Dermis blood vessel endothelial cell (primary cell): ENCODE data around the gene CACNA2D3. TPM values are rescaled to one million over a fixed set of nuclear protein-coding genes. Genes with fewer than 3 reads are reported as not detected.

Source experiments
- DNase-seq: peaks from one replicate; pipeline ENCODE4 v3.0.0; 2010
- total RNA-seq: library from RNA; depleted of rRNA; stranded (reverse); fragments of >200 nt; gene quantifications from 2 replicates; pipeline ENCODE4 v1.2.3, GENCODE V29; 2014

Gene CACNA2D3
- total RNA-seq, 1 donor from 2014 or later: under 0.01 TPM

DNA sequence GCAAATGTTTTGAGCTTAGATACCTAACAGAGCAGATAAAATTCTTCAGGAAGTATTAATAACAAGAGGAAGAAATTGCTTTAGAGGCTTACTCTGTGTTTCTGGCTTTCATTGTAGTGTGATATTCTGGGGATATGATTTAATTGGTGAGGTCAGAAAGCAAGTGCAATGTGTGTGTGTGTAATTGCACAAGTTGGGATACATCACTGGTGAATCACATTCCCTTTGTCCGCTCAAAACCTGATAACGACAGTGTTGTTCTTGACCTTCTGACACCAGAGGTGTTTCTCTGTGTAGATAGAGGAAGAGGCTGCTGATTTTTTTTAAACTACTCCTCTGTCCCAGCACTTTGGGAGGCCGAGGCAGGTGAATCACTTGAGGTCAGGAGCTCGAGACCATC, 161.1 kb downstream of the CACNA2D3 start:
- DNase-seq: no peak

DNA sequence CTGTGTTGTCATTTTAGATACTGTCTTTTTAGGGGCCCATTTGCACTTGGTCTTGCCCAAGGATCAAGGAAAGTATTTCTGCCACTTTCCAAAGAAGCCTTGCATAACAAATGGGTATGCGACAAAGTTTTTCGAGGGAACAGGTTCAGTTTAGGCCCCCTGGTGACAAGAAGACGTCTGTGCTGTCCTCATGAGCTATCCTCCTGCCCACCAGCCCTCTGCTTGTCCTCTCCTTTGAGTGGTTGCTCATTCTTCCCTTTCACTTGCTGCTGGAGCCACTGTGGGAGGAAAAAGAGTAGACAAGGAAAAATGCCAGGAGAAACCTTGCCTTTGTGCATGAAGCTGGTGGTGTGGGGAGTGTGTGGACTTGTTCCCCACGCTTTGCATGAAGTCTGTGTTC, 171.9 kb downstream of the CACNA2D3 start:
- no peak for DNase-seq

DNA sequence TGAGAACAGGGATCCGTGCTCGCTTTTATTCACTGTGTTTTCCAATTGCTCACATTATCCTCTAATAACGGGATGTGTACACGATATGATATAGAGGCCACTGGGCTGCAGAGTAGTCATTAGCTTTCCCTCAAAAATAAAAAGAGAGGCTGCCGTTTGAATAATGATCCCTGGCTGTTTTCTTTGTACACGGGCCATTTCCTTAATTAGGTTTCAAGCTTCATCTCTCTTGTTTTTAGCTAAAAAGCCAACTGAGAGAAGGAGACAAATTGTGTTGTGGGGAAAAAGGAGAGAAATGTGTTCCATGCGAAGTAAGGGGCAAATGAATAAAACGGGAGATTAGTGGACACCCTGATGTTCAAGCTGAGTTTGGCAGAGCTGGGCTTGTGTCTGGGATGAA, 174.2 kb downstream of the CACNA2D3 start:
- DNase-seq: no peak

DNA sequence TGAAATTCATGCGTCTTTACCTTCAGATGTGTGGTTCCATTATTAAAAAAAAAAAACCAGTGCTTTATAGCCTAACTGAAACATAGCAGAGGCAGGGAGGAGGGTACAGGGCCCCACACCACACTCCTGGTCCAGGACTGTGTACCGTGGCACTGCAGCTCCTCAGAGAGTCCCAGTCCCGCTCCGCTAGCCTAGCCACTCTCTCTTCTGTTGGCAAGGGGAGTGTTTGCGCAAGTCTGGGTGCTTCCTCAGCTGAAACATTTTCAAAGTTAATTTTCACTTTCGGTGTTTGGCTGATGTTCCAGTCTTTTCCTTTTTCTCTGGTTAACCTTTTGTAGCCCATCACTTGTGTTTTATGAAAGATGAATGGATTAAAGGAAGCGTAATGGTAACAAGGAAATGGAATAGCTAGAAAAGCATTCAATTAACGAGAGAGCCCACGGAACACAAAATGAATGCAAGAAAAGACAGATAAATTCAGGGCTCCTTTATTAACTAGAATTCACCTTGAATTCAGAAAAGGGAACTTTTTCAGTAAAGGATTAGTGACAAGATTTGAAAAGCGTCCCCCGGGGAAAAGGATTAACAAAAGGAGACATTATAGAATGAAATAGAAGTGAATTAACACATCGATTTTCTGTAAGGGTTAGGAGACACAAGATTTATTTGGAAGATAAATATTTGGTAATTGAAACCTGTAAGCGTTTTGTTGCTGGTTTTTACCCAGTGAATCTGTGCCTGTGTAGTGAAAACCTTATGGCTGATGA, 177.0 kb downstream of the CACNA2D3 start:
- no peak for DNase-seq

DNA sequence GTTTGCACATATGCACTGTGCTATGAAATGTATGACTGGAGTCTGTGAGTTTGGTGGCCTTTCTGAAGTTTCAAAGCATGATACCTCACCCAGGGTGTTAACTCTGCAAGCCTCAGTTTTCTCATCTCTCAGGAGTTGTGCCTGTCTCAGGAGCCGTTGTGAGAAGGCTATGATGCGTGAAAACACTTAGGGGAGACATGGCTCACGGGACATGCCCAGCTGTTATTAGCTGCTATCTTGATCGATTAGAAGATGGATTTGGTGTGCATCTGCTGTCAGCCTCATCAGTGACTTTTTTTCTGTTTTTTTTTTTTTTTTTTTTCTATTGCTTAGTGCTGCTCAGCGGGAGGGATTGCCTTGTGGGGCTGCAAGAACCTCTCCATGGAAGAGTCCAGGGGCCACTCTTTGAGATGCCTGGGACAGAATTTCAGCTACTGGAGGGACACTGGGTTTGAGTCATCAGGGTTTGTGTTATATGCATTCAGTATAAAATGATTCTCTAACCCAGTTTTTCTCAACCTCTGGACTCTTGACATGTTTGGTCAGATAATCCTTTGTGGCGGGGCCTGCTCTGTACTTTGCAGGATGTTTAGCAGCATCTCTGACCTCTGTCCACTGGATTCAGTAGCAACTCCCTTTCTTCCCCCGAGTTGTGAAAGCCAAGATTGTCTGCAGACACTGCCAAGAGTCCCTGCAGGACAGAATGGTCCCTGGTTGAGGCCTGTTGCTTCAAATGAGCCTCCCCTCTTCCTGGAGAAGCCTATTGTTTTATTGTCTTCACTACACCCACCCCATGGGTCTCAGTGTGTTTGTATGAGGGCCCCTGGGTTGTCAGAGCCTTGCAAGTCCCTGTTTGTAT, 181.4 kb downstream of the CACNA2D3 start:
- DNase-seq: no peak

DNA sequence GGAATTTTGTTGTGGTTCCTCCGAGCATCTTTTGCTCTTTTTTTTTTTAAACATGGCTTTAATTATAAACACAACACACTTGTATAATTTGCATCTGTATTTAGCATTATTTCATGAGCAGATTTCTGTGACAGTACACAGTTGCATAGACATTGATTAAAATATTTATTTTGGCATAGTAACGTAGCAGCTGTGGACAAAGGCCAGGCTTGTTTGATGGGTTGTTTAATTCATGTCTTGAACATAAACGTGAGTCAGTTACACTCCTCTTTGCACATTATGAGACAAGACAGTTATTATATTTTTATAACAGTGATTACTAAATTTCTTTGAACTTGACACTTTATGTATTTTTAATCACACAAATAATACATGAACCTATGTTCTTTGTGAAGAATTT, 182.5 kb downstream of the CACNA2D3 start:
- DNase-seq: no peak

DNA sequence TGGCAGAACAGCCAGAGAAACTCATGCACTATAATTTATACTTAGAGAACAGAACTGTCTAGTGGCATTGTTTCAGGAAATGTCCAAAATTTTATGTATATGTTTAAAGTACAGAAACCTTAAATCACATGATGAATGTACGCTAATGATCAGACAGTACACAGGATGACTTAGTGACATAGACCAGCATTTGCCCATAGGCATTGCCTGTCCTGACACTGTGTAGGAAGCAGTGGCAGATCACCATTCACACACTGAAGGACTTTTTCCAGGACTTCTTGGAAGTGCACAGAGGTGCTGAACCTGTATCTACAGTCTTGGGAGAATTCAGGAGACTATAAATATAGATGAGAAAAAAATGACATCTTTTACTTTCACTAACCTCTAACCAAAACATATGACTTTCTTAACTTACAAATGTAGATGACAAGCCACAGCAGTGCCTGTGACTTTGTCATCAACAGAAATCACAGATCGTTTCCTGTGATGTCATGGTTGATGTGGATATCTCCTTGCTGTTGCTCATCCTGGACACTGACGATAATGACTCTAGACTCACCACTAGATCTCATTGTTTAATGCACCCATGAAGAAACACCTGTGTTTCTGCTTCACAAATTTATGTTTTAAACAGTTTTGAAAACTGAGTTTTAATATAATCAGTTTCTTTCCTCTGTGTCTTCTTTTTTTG, 183.2 kb downstream of the CACNA2D3 start:
- no peak for DNase-seq

DNA sequence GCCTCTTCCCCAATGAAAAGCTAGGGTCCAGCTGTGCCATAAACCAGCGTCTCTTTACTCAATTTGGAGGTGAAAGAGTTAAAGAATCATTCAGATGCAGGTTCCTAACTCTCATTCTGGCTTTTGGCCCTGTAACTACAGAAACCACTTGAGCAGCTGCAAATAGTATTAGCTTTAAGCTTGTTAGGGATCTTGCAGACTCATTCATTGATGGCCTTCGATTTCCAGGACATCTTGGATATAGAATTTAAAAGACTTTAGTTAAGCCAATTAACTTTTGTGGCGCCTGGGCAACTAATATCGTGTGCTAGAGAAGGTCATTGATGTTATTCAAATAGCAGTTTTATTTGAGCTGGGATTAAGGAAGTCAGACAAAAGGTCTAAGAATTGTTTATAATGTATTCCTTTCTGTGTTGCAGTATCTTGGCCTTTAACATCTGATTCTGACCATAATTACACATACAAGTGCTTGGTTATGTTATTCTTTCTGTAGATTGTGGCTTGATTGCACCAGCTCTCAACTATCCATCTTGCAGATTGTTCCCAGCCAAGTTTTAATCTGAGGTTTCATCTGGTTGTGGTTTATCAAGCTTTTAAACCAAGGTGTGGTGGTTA, 185.3 kb downstream of the CACNA2D3 start:
- DNase-seq: no peak

DNA sequence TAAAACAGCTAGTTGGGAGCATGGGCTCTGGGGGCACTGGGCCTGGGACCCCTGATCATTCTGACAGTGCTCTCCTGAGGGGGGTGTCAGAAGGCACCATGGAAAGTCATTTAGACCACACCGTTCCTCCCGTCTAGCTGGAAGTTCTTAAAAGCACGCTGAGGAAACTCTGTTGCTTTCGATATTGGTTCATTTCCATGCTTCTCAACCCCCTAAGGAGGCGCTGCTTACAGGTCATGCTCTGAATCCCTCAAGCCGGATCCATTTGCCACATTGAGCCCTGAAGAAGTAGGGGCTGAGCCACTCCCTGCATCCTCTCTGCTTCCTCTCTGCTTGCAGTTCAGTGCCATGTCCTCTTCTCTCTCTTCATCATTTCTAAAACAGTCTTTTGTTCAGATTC, 187.2 kb downstream of the CACNA2D3 start:
- DNase-seq: no peak

DNA sequence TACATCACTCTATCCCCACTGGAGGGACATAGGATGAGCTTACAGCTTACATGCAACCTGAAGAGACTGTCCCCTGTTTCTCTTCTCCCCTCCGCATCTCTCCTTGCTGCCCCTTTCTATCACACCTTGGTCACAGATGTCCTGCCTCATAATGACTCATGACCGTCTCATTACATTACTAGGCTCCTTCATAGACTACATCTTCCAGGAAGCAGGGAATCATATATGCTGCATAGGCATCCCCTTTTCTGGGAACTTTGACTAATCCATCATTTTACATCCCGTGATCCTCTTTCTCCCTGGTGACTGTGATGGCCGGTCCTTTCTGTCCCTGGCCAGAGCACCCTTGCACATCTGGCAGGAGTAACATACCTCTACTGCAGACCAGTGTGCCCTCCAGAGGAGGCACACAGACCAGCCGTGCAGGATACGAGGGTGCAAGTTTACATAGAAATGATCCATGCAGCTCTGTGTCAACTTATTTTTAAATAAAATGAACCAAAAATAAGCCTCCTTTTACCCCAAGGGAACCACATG, 188.9 kb downstream of the CACNA2D3 start:
- no peak for DNase-seq

DNA sequence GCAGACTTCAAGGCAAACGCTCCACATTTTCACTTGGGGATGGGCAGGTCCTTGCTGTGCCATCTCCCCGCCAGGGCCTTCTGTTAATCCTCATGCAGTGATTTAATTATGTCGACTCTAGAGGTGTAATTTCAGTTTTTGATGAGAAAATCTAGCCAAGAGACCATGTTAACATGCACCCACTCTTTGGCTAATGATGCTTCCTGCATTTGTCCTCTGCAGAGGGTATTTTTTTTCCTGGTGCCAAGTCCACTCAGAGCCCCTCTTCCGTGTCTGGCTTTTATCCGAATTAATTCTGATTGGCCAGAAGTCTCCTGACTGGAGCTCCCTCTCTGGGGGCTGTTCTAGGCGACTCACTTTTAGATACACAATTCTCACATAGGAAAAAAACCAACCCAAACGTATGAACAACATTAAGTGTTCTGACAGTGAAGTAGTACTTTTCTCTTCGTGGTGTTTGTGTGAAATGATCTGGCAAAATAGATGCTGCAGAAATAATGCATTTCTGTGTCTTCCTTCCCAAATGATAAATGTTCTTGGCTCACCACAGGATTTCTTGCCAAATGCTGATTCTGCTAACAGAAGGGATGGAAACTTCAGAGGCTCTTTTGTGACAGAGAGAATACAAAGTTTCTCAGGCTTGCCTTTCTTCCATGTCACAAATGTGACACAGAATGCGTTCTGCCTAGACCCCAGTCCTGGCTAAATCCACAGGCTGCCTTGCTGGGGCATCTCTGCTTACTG, 190.0 kb downstream of the CACNA2D3 start:
- no peak for DNase-seq

DNA sequence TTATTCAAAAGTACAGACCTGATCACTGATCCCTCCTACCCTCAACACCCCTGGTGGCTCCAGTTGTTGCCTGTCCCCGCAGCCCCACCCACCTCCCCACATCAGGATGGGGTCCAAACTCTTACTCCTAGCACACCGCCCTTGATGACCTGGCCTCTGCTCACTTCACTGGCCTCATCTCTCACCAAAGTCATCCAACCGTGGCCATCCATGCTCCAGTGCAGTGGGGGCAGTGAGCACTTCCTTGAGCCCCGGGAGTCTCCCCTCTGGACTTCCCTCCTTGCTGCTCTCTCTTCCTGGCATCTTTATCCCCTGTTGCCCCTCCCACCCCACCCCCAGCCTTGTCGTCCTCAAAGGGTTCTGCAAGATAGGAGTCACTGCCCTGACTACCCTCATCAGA, 191.1 kb downstream of the CACNA2D3 start:
- DNase-seq: no peak

DNA sequence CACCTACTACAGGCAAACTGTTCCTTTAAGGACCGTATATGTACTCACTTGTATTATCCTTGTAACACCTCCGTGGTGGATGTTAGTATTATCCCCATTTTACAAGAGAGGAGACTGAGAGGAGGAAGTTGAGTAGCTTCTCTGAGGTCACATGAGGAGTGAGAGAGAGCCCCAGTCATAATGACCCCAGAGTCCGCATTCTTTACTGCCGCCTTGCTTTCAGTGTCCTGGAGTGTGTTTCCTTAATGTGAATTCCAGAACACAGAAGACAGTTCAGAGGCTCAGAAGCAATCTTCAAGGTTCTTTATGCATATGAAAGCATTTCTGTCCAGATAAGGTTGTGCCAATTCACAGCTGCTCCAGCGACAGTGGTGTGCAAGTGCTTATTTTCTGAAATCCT, 199.2 kb downstream of the CACNA2D3 start:
- DNase-seq: no peak

DNA sequence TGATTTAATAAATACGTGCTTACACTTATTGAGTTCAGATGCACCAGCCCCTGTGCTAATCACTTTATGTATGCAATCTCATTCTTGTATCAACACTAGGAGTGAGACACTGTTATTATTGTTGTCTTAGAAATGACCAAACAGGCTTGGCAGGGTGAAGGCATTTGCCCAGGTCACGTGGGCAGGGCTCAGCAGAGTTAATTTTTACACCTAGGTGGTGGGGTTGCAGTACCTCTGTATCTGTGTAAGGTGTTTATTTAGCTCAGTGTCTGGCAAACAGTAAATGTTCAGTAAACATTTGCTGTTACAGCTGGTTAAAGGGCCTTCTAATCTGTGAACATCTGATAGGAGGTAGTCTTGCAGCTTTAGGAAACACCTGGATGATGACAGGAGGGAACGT, 200.0 kb downstream of the CACNA2D3 start:
- DNase-seq: no peak

DNA sequence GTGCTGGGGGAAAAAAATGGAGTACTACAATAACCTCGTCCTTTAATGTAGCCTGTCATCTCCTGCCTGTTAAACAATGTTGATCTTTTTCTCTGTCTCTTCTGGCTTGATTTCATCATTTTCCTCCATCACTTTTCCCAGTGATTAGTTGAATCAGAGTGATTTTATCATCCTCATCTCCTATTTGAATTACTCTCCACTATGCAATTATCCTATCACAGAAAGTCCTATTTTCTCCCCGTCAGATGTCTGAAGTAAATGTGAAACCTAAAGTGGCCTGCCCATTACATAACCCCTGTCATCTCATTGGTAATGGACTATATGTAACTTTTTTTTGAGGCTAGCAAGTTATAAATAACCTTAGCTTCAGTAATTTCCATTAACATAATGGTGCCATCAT, 201.8 kb downstream of the CACNA2D3 start:
- no peak for DNase-seq

DNA sequence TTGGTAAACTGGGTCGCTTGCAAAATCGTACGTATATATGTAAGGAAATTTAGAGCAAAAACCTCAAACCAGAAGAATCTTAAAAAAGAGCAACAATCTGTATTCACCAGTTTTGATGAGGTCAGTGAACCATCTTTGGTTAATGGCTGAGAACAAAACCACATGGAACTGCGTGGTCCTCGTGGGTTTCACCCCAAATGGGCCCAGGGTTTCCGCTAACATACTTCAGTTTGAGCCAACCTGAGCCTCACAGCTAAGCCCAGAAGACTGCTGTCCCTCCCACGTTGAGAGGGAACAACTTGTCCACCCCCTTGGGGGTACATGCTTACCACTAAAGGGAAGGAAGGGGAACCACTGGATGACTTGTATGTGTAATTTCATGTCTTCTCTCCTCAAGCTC, 204.6 kb downstream of the CACNA2D3 start:
- DNase-seq: no peak

DNA sequence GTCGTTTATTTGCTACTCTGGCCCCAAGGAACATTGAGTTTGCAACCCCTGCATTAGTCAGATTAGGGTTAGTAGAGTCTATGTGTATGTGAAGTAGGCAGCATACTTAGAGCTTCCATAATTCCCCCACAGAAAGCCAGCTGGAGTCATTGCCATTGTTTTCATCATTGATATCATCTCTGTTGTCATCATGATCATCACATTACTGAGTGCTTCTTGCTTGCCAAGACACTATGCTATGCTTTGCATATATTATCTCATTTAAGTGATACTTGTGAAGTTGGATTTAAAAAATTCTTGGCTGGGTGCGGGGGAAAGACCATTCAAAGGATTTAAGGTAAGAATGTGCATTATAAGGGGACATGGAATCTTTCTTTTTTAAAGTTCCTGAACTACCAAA, 209.0 kb downstream of the CACNA2D3 start:
- DNase-seq: no peak

DNA sequence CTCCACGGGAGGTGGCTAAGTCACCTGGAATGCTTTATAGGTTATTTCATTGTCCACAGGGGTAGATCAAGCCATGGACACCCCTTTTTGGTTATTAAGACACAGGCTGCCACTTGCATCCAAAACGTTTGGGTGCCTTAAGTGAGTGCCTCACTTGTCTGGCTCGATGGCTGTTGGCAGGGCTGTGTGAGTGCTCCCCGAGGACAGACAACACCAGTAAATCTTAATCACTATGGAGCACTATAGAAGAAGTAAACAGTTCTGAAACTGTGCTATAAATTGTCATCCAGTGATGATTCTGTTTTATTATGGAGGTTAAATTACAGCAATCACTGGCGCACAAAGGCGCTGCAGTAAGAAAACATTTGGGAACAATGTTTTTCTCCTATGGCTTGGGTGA, 215.5 kb downstream of the CACNA2D3 start:
- DNase-seq: no peak

DNA sequence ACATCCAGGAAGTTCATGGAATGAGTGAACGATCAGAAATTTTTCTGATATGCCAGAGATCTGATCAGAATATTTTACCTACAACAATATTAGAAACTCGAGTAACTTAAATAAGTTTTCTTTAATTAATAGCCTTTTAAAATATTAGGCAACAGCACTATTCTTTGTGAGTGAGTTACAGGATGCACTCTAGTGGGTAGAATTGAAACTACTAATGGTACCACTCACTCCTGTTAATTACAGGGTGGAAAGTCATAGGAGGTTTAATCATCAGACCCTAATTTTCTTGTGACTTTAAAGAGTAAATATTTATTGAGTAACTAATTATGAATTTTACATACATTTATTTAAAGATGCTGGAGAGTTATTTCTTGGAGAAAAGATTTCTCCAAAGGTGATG, 217.3 kb downstream of the CACNA2D3 start:
- no peak for DNase-seq

DNA sequence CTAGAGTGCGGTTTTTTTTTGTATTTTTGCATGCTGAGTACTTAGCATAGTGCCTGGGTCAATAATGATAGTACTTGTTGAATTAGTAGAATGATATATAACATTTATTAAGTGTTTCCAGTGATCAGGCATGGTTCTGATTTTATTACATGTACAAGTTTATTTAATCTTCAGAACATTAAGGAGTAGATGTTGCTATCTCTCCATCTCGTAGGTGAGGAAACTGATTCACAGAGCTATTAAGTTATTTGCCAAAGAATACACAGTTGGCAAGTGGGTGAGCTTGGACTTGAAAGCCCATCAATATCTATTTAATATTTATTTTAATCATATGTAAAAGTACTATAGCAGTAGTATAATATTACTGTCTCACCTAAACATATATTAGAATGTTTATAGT, 219.5 kb downstream of the CACNA2D3 start:
- no peak for DNase-seq

DNA sequence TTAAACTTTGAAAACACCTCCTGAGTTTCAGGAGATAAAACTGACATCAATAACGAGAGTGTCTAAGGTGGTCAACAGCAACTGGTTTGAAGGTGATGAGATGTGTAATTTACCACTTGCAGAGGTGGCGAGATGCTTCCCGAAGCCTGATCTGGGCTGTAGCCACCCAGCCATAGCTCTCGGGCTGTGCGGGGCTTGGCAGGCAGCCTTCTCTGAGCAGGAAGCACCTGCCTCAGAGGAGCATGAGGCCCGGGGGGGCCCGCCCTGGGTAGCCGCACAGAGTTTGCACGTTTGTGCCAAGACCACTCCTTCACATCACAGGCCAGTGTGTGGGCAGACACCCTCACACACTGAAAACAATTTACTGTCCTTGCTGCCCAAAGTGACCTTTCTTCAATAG, 220.3 kb downstream of the CACNA2D3 start:
- DNase-seq: no peak

DNA sequence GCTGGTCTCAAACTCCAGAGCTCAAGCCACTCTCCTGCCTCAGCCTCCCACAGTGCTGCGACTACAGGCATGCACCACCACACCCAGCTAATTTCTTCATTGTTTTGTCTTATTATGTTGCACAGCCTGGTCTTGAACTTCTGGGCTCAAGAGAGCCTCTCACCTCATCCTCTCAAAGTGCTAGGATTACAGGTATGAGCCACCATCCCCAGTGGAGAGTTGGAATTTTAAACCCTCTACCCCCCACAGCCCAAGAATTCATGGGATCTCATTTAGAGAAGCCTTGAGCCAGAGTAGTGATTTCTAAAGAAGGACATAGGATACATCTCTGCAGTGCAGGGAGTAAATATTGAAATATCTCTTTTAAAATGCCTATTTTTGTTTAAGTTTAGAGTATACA, 221.1 kb downstream of the CACNA2D3 start:
- DNase-seq: no peak
